GM11168 (cell line): ENCODE results near the gene RICTOR.
"Not testable (repeated sequence)": the region's sequence is repeated elsewhere in the genome, so short reads cannot be mapped to it uniquely, and the experiment has no call there.

Source experiments
- in situ Hi-C: fragments of 300-500 bp; cut with MboI; formaldehyde crosslinking; loops from one replicate; pipeline ENCODE4 v1.12.0; 2022; ENCODE audit warnings: low sequenced_read_pairs; ENCODE audit not compliant: unreplicated experiment

The RICTOR gene

DNA sequence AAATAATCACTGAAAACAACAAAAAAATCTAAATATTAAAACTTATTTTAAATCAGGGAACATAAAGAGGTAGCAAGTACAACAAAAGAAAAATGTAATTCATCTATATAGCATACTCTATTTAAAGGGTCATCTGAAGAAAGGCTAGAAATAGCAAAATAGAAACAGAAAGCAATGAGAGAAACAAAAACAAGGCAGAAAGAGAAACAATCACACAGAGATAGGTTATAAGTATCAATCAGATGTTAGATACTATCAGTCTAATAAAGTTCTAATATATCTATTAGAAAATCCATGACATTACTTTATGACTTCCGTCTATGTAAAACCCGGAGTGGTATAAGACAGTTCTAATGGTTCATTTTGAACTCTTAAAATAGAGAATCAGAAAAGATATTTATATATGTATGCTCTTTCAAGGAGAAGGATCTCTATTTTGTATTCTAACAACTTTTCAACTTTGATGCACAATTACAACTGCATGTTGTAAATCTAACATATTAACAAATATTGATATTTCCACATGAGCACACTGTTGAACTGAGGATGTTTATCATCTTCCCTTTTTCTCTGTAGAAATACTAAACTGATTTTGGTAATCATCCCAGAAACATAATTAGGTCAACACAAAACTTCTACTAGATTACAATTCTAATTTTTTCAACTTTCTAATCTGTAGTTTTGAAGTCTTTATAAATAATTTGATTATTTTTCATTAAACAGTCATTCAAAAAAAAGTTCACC, 15.8 kb downstream of the RICTOR start:
- in situ Hi-C loops, result no loop called here

DNA sequence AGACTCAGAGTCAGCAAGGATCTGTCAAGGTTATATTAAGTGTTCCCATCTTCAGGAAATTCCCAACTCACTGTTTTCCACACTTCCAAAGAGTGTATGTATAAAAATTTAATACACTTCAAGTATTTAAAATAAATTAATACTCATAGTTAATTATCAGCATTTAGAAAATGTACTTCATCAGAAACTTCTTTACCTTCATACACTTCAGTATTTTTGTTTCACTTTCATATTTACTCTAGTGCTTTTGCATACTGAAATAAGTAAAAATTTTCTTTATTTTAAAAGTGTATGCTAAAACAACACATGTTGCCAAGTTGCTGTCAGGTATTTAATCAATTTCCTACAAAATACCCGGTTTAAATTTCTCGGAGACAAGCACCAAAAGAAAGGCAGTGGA, 16.5 kb downstream of the RICTOR start:
- in situ Hi-C loops, result no loop called here

DNA sequence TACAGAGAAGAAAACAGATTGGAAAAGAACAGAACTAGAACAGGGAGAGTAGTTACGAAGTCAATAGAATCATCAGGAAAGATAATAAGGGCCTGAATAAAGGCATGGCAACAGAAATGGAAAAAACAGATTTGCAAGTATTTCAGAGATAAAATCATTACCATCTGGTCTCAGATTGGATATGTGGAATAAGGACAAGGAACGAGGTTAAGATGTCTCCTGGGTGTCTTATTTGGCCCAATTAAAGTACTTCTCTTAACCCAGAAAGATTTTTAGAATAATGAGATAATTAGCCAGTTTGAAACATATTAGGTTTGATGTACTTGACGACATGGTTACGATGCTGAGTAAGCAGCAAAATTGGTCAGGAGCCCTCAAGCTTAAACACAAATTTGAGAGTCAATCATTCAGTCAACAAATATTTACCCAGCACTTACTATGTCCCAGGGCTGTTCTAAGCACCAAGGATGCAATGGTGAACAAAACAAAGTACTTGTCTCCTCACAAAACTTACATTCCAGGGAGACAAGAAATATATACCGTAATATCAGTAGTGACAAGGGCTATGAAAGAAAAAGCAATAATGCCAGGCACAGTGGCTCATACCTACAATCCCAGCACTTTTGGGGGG, 18.3 kb downstream of the RICTOR start:
- in situ Hi-C loops, result no loop called here

DNA sequence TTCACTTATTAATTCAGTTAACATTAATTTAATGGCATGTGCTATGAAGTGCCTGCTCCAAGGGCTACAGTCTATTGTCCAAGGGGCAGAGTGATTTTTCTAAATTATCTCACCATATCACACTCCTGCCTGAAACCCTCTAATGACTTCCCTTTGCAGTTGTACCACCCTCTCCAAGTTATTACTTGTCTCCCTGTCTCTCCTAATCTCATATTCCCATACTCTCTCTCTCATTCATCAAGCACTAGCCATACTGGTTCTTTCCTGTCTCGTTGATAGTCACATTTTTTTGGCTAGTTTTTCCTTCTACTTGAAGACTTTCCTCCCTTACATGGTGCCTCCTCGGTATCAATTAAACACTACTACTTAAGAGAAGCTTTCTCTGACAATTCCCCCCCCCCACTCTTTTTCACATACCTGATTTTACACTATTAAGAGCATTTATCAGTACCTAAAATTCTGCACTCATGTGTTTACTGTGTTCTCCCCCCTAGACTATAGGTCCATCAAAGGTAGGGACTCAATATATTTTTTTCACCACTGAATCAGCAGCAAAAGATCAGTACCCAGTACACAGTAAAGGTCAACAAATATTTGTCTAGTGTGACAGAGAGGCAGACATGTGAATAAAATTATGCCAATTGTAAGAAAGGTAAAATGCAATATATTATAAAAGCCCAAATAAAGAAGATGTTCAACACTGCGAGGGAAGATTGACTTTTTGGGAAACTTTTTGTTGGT, 19.0 kb downstream of the RICTOR start:
- in situ Hi-C loops, result no loop called here

DNA sequence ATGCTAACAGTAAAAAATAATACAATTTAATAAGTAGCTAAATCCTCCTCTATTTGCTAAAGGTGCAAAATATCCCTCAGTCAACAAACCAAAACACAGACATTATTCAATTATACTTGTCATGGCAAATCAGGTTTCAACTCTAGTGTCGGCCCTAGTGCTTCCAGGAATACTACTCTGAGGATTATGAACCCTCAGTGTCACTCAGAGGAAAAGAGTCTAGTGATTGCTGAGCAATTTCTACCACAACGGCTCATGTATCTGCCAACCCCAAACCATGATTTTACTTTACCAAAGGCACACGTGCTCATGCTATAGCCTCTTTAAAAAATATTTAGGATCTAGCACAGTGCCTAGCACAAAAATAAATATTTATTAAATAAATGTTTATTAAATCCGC, 21.0 kb downstream of the RICTOR start:
- in situ Hi-C loops, result no loop called here

DNA sequence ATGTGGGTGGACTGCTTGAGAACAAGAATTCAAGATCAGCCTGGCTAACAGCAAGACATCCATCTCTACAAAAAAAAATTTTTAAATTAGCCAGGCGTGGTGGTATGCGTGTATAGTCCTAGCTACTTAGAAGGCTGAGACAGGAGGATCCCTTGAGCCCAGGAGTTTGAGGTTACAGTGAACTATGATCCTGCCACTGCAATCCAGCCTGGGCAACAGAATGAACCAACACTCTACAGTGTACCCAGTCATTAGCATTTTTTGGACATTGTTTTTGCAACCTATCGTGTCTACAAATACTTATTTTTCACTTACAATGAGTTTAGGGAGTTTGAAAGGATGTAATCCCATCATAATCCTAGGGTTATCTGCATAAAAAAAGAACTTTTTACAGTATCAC, 22.1 kb downstream of the RICTOR start:
- in situ Hi-C loops, result no loop called here

DNA sequence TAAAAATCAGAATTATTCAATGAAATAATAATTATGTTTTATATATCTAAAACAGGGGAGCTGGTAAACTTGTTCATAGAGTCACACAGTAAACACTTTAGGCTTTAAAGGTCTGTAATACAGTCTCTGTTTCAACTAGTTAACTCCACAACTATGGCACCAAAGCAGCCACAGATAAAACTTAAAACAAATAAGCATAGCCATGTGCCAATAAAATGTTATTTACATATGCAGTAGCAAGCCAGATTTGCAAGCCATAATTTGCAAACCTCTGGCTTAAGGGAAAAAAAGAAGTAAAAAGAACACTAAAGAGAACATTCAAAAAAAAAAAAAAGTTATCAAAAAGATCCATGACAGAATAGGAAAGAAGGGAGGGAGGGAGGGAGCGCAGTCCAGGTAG, 24.9 kb downstream of the RICTOR start:
- in situ Hi-C loops, result no loop called here

DNA sequence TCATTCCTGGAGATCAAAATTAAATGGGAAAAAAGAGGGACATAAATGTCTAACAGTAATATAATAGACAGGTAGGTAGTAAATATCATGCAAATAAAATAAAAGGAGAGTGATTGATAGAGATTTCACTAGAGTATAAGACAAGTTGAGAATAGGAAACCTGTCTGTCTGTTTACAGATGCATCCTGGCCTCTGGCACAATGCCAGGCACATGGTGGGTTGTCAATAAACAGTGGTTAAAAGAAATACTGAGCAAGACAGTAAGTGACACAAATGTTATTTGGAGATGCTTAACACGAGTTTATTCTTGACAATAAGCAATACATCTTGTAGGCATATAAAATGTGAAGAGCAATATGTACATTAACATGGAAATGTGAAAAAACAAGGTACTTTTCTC, 33.3 kb downstream of the RICTOR start:
- in situ Hi-C loops, result no loop called here

DNA sequence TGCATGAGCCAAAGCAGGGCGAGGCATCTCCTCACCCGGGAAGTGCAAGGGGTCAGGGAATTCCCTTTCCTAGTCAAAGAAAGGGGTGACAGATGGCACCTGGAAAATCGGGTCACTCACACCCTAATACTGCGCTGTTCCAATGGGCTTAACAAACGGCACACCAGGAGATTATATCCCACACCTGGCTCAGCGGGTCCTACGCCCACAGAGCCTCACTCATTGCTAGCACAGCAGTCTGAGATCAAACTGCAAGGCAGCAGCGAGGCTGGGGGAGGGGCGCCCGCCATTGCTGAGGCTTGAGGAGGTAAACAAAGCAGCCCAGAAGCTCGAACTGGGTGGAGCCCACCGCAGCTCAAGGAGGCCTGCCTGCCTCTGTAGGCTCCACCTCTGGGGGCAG, 39.7 kb downstream of the RICTOR start:
- in situ Hi-C loops, result not testable (repeated sequence)

DNA sequence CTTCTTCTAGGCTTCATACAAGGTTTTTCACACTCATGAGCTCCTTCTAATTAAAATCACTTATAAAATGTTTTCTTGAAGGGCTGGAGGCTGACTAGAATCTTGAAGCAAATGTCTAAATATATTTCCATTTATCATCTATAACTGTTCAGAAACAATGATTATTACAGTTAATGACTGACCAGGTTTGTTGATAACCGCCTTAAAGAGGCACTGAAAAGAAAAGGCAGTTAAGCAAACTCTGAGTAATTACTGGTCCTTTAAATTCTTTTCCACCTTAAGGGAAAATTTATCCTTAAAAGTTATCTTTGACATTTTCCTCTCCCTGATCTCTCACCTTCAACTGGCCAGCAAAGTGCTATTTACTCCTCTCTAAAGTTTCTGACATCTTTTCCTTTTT, 43.2 kb downstream of the RICTOR start:
- in situ Hi-C loops, result no loop called here

DNA sequence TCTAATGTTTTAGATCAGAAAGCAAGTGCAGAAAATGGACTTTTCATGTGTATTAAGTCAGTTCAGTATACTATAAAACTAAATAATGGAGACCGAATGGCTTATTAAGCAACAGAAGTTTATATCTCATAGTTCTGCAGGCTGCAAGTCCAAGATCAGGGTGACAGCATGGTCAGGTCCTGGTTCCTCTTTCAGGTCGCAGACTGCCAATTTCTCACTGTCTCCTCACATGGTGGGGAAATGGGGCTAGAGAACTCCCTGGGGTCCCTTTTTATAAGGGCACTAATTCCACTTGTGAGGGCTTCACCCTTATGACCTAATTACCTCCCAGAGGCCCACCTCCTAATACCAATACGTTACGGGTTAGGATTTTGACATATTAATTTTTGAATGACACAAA, 48.7 kb downstream of the RICTOR start:
- in situ Hi-C loops, result no loop called here

DNA sequence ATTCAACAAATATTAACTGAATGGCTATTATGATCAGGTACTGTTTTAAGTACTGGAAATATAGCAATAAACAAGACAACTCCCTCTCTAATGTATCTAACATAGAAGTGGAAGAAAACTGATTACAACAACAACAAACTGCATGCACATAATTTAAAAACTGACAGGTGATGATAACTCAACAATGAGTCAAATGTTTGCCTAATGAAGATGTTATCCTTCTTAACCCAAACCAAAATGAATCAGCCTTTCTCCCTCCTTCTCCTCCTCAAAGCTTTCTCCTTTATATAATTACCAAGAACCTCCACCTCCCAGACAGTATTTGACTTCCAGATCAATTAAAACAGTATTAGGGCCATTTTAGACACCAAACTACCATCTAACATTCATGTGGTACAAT, 49.3 kb downstream of the RICTOR start:
- in situ Hi-C loops, result no loop called here

DNA sequence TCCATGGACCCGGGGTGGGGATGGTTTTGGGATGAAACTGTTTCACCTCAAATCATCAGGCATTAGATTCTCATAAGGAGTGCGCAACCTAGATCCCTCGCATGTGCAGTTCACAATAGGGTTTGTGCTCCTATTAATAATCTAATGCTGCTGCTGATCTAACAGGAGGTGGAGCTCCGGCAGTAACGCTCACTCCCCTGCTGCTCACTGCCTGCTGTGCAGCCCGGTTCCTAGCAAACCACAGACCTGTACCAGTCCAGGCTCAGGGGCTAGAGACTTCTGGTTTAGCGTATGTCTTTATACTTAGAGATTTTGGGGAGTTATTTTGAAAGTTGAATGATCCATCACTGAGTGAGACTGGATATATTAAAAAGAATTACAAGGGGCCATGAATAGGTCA, 50.2 kb downstream of the RICTOR start:
- in situ Hi-C loops, result no loop called here

DNA sequence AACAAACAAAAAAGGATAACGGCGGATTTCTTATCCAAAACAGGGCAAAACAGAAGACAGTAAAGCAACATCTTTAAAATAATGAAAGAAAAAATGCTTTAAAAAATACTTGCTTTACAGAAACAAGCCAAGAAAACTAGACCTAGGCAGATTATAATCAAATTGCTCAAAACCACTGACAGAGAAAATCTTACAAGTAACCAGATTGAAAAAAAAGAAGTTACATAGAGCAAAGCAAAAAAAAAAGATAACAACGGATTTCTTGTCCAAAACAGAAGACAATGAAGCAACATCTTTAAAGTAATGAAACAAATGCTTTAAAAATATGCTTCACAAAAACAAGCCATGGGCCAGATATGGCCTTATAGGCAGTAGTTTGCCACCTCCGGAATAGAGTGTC, 51.1 kb downstream of the RICTOR start:
- in situ Hi-C loops, result no loop called here

DNA sequence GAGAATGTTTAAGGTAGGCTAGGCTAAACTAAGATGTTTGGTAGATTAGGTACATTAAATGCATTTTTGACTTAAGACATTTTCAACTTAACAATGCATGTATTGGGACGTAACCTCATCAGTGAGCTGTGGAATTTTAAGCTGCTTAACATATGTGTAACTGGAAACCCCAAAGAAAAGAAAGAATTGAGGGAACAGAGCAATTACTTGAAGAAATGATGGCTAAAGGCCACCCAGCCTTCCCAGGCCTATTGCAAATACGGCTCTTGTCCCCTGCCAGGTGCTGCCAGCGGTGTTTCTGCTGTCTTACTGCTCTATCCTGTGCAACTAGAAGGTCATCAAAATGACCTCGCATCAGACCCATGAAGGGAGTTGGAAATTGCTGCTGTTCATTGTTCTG, 52.0 kb downstream of the RICTOR start:
- in situ Hi-C loops, result no loop called here

DNA sequence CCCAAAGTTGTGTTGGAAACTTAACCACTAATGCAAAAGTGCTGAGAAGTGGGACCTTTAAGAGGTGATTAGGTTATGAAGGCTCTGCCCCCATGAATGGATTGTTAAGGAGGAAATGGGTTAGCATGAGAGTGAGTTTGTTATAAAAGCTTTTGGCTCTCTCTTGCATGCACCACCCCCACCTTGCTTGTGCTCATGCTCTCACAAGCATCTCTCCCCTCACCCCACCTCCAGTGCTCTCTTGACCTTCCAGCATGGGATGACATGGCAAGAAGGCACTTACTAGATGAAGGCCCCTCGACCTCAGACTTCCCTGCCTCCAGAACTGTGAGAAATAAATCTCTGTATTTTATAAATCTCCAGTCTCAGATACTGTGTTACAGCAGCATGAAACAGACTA, 52.8 kb downstream of the RICTOR start:
- in situ Hi-C loops, result no loop called here

DNA sequence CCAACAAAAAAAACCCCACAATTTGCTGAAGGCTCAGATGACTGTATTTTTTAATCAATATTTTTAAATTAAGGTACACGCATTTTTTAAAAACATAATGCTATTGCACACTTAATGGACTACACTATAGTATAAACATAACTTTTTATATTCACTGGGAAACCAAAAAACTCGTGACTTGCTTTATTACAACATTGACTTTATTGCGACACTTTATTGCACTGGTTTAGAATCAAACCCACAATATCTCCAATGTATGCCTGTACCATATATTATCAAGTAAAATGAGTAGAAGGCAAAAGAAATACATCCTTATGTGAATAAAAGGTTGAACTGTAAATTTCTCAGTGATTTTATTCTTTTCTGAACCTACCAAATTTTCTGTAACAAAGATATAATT, 53.7 kb downstream of the RICTOR start:
- in situ Hi-C loops, result no loop called here

DNA sequence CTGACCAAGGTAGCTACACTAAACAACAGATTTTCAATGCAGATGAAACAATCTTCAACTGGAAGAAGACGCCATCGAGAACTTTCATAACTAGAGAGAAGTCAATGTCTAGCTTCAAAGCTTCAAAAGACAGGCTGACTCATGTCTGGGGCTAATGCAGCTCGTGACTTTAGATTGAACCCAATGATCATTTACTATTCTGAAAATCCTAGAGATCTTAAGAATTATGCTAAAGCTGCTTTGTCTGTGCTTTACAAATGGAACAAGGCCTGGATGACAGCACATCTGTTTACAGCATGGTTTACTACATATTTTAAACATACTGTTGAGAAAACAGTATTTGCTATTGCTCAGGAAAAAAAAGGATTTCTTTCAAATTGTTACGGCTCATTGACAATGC, 54.9 kb downstream of the RICTOR start:
- in situ Hi-C loops, result no loop called here

DNA sequence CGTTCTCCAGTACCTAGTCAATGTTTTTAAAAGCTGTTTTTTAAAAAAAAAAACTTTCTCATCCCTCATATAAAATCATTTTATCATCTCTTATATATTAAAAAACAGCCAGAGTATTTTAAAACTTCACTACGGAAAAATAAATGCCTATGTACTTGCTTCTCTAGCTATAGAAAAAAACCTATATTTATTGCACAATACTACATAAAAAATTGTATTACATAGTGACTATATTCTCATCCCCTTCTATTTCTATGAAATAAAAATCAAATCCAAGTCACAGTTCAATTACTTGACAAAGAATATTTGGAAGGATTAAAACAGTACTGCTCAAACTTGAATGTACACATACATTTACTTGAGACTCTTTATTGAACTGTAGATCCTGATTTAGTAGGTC, 56.7 kb downstream of the RICTOR start:
- in situ Hi-C loops, result no loop called here

DNA sequence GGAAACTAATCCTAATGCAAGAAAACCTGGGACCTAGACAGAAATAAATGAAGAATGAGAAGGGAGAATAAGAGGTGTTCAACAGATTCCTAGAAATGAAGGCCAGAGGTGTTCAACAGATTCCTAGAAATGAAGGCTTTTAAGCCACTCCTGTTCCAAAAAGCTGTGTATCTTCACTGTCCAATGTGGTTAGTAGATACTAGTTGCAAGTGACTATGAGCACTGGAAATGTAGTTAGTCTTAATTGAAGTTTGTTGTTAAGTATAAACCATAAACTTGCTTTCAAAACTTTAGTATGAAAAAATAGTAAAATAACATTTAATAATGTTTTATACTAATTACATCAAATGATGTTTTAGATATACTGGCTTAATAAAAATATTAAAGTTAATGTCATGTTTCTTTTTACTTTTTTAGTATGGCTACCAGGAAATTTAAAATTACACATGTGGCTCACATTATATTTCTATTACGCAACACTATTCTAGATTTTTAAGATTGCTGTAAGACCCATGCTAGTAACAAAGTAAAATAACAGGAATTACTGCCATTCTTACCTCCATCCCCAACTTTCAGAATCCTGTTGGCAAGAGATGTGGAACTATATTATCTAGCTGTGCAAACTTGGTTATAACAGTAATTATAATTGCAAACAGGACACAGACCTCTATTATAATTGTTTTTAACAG, 57.5 kb downstream of the RICTOR start:
- in situ Hi-C loops, result no loop called here
